Activated naive CD8-positive, alpha-beta T cell (primary cell): ENCODE results near the gene ZBTB25.
A peak's percentile ranks its signal among the peaks of the same experiment; 100 is the strongest.

Source experiments
- H3K27ac Mint-ChIP-seq: one replicate; pipeline ENCODE4 v1.8.0; 2021; ENCODE audit warnings: mixed read lengths
- H3K27me3 Mint-ChIP-seq: one replicate; pipeline ENCODE4 v1.8.0; 2021; ENCODE audit warnings: mixed read lengths
- H3K36me3 Mint-ChIP-seq: one replicate; pipeline ENCODE4 v1.8.0; 2021; ENCODE audit warnings: mixed read lengths
- H3K4me1 Mint-ChIP-seq: one replicate; pipeline ENCODE4 v1.8.0; 2021; ENCODE audit warnings: low read depth, mixed read lengths
- H3K4me3 Mint-ChIP-seq: one replicate; pipeline ENCODE4 v1.8.0; 2021; ENCODE audit warnings: mild to moderate bottlenecking, mixed read lengths
- H3K9me3 Mint-ChIP-seq: one replicate; pipeline ENCODE4 v1.8.0; 2021; ENCODE audit warnings: low read depth, mixed read lengths

The ZBTB25 gene, protein sequence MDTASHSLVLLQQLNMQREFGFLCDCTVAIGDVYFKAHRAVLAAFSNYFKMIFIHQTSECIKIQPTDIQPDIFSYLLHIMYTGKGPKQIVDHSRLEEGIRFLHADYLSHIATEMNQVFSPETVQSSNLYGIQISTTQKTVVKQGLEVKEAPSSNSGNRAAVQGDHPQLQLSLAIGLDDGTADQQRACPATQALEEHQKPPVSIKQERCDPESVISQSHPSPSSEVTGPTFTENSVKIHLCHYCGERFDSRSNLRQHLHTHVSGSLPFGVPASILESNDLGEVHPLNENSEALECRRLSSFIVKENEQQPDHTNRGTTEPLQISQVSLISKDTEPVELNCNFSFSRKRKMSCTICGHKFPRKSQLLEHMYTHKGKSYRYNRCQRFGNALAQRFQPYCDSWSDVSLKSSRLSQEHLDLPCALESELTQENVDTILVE

DNA sequence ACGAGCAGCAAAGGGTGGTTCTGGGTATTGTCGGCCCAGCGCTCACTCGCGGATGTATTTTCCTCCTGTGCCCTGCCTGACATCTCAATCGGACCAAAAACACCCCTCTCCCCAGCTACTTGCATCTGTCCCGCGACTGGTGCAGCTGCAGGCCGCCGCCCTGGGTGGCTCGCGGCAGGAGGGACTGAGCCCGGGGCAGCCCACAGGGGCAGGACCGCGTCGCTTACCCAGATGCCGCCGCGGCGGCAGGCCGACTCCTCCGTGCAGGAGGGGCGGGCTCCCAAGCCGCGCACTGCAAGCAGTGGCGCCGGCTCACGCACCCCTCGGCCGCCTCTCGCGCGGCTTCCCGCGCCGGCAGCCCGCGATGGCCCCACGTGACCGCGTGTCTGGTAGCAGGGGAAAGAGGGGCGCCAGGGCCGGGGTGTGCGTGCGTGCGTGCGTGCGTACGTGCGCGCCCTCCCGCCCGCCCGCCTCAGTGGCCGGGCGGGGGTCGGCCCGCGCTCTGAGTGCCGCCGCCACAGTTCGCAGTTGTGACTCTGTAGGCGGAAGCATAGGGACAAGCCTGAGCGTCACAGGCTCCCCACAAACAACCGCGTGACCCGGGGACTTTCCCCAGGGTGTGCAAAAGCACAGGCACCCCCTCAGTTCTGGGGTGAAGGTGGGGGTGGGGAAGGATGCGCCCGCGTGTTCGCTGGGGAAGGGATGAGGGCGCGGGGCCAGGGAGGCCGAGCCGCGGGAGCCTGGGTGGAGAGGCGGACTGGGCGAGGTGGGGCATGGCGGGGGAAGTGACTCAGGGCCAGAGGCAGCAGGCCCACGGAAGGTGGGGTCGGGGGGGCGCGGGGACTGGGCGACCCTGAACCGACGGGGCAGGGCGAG is at the start of gene ZBTB25:
TSS of gene ZBTB25 (minus strand) at position 405 of the 876 bp plus-strand sequence. CDS start 13,305 bp downstream, outside the sequence.
- peaks cover 9% of the 10 kb centered on the region for H3K36me3 Mint-ChIP-seq
- H3K27ac Mint-ChIP-seq, result peak within 1 kb of the TSS; percentile 99
- peak within 1 kb of the TSS; percentile 100 for H3K4me3 Mint-ChIP-seq
- H3K9me3 Mint-ChIP-seq, result no peaks in the 10 kb centered on the region
- peaks cover 75% of the 10 kb centered on the region for H3K4me1 Mint-ChIP-seq
- no peaks in the 10 kb centered on the region for H3K27me3 Mint-ChIP-seq

- Mint-ChIP-seq H3K27me3 (no peaks in the 10 kb centered on the region), H3K4me1 (peaks cover 16% of the 10 kb centered on the region), H3K9me3 (no peaks in the 10 kb centered on the region), H3K36me3 (no peaks in the 10 kb centered on the region), H3K4me3 (peak overlapping the region; percentile 75), H3K27ac (no peak overlapping the region)
These were observed 47.1 kb upstream of the ZBTB25 start for GRCh38 chr14:64550621-64551333.

GRCh38 chr14:64549791-64550620 is 46.4 kb upstream of the ZBTB25 start, which contains the start of gene PPP1R36:
Gene PPP1R36 (plus strand): TSS chr14:64549961. CDS start chr14:64549998, 37 bp downstream.
- no peak within 1 kb of the TSS for H3K27ac Mint-ChIP-seq
- H3K4me1 Mint-ChIP-seq, result peaks cover 16% of the 10 kb centered on the region
- H3K36me3 Mint-ChIP-seq, result no peaks in the 10 kb centered on the region
- no peaks in the 10 kb centered on the region for H3K9me3 Mint-ChIP-seq
- H3K27me3 Mint-ChIP-seq, result no peaks in the 10 kb centered on the region
- peak within 1 kb of the TSS; percentile 75 for H3K4me3 Mint-ChIP-seq

GRCh38 chr14:64549016-64549415 is 45.4 kb upstream of the ZBTB25 start:
- Mint-ChIP-seq H3K27me3 (no peaks in the 10 kb centered on the region), H3K9me3 (no peaks in the 10 kb centered on the region), H3K36me3 (no peaks in the 10 kb centered on the region), H3K4me3 (peak overlapping the region; percentile 67), H3K4me1 (peaks cover 16% of the 10 kb centered on the region), H3K27ac (no peak overlapping the region)

DNA sequence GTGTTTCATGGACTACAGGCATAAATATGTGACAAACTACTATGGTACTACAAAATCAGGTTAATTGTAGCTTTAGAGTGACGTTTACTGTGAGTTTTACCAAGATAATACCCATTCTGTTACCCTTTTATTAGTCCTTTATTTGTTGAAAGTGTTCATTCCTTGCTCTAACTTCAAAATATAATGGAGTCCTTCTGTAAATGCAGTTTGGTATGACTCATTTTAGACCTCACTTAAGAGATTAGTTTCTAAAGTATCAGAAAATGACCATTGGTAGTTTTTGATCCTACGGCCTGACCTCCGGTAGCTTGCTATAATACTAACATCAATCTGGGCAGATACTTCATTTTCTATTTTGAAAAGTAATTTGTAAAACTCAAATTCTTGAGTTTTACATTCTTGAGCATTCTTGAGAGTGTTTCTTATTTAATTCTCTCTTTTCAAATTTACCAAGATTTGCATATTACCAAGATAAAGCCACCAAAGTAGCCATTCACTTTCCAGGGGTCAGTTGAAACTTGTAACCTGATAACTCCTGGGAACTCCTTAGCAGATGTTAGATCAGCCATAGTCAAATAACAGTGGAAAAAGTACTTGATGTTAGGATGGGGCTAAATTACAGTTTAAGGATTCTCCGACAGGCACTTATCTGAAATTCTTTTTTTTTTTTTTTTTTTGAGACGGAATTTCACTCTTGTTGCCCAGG is 41.1 kb upstream of the ZBTB25 start:
- Mint-ChIP-seq H3K27me3 (no peaks in the 10 kb centered on the region), H3K4me3 (no peak overlapping the region), H3K9me3 (no peaks in the 10 kb centered on the region), H3K4me1 (peaks cover 35% of the 10 kb centered on the region), H3K36me3 (no peaks in the 10 kb centered on the region), H3K27ac (no peak overlapping the region)

GRCh38 chr14:64542836-64543201 is 39.2 kb upstream of the ZBTB25 start:
- no peak overlapping the region for H3K27ac Mint-ChIP-seq
- peak overlapping the region; percentile 97 for H3K4me3 Mint-ChIP-seq
- H3K4me1 Mint-ChIP-seq, result peaks cover 33% of the 10 kb centered on the region
- no peaks in the 10 kb centered on the region for H3K9me3 Mint-ChIP-seq
- no peaks in the 10 kb centered on the region for H3K36me3 Mint-ChIP-seq
- H3K27me3 Mint-ChIP-seq, result peaks cover 1% of the 10 kb centered on the region

GRCh38 chr14:64541972-64542835 is 38.6 kb upstream of the ZBTB25 start:
- Mint-ChIP-seq H3K4me3 (peak overlapping the region; percentile 97), H3K36me3 (no peaks in the 10 kb centered on the region), H3K9me3 (no peaks in the 10 kb centered on the region), H3K4me1 (peaks cover 33% of the 10 kb centered on the region), H3K27me3 (peaks cover 1% of the 10 kb centered on the region), H3K27ac (peak overlapping the region; percentile 3)

DNA sequence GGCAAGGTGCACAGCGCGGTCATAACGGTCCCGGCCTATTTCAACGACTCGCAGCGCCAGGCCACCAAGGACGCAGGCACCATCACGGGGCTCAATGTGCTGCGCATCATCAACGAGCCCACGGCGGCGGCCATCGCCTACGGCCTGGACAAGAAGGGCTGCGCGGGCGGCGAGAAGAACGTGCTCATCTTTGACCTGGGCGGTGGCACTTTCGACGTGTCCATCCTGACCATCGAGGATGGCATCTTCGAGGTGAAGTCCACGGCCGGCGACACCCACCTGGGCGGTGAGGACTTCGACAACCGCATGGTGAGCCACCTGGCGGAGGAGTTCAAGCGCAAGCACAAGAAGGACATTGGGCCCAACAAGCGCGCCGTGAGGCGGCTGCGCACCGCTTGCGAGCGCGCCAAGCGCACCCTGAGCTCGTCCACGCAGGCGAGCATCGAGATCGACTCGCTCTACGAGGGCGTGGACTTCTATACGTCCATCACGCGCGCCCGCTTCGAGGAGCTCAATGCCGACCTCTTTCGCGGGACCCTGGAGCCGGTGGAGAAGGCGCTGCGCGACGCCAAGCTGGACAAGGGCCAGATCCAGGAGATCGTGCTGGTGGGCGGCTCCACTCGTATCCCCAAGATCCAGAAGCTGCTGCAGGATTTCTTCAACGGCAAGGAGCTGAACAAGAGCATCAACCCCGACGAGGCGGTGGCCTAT is 37.8 kb upstream of the ZBTB25 start:
- peaks cover 33% of the 10 kb centered on the region for H3K4me1 Mint-ChIP-seq
- peak overlapping the region; percentile 3 for H3K27ac Mint-ChIP-seq
- H3K27me3 Mint-ChIP-seq, result peaks cover 1% of the 10 kb centered on the region
- no peaks in the 10 kb centered on the region for H3K36me3 Mint-ChIP-seq
- peak overlapping the region; percentile 97 for H3K4me3 Mint-ChIP-seq
- H3K9me3 Mint-ChIP-seq, result no peaks in the 10 kb centered on the region

DNA sequence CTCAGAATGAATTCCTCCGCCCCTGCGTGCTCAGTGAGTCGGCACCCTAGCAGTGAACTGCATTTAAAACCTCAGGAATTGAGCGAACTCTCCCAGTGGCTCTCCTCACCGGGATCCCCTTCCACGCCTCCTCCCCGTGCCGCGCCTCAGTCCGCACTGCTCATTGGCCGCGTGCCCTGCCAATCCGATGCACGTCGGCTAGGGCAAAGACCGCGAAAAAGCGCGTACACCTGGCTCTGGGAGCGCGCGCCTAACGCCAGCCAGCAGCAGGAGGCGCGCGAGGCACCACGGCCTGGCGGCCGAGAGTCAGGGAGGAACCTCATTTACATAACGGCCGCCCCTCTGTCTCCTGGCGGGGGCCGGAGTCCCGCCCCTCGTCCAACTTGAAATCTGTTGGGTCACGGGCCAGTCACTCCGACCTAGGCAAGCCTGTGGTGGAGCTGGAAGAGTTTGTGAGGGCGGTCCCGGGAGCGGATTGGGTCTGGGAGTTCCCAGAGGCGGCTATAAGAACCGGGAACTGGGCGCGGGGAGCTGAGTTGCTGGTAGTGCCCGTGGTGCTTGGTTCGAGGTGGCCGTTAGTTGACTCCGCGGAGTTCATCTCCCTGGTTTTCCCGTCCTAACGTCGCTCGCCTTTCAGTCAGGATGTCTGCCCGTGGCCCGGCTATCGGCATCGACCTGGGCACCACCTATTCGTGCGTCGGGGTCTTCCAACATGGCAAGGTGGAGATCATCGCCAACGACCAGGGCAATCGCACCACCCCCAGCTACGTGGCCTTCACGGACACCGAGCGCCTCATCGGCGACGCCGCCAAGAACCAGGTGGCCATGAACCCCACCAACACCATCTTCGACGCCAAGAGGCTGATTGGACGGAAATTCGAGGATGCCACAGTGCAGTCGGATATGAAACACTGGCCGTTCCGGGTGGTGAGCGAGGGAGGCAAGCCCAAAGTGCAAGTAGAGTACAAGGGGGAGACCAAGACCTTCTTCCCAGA is 36.9 kb upstream of the ZBTB25 start, which contains the start of gene HSPA2:
TSS of gene HSPA2 (plus strand) at position 534 of the 995 bp plus-strand sequence. CDS start at position 643, 109 bp downstream.
- Mint-ChIP-seq H3K4me3 (peak within 1 kb of the TSS; percentile 97), H3K36me3 (no peaks in the 10 kb centered on the region), H3K9me3 (no peaks in the 10 kb centered on the region), H3K4me1 (peaks cover 33% of the 10 kb centered on the region), H3K27me3 (peaks cover 1% of the 10 kb centered on the region), H3K27ac (peak within 1 kb of the TSS; percentile 89)

DNA sequence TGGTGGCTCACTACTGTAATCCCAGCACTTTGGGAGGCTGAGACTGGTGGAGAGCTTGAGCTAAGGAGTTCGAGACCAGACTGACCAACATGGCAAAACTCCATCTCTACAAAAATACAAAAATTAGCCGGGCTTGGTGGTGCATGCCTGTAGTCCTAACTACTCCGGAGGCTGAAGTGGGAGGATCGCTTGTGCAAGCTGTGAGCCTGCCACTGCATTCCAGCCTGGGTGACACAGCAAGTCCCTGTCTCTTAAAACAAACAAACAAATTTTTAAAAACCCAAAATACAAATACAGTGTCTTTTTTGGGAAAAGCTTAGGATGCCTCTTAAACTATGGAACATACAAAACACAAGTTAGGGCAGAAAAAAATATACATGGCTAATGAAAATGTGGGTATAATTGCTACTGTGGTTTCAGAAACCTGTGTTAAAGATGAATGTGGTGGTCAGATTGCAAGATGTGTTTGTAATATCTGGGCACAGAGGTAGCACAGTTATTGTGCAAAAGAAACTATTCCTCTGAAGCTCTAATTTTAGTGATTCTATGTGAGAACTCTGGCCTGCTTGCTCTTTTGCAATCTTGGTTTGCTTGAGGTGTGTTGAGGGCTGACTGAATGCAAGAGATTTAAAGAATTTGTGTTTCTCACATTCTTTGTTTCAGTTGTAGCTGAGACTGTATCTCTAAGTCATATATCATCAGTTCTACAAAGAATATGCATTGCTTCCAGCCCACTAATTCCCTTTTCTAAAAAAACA is 33.0 kb upstream of the ZBTB25 start:
- H3K4me1 Mint-ChIP-seq, result peaks cover 22% of the 10 kb centered on the region
- peaks cover 1% of the 10 kb centered on the region for H3K27me3 Mint-ChIP-seq
- H3K4me3 Mint-ChIP-seq, result no peak overlapping the region
- no peaks in the 10 kb centered on the region for H3K36me3 Mint-ChIP-seq
- no peak overlapping the region for H3K27ac Mint-ChIP-seq
- H3K9me3 Mint-ChIP-seq, result no peaks in the 10 kb centered on the region

DNA sequence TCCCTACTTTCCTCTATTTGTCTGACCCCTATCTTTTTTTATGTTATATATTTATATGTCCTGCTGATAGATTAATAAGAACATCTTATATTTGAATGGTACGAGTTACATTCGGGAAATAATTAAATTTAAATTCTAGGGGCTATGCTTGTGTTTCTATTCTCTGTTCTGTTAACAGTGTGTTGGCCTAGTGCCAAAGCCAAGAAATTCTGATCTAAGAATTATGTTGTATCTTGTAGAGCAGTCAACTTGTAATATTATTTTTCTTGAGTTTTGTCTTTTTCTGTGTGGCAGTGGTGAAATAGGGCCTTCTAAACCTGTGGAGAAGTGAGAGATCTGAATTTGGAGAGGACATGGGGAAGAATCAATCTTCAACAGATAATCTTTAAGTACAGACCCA is 27.9 kb upstream of the ZBTB25 start:
- H3K36me3 Mint-ChIP-seq, result peaks cover 2% of the 10 kb centered on the region
- no peak overlapping the region for H3K27ac Mint-ChIP-seq
- H3K4me3 Mint-ChIP-seq, result no peak overlapping the region
- peaks cover 9% of the 10 kb centered on the region for H3K4me1 Mint-ChIP-seq
- H3K27me3 Mint-ChIP-seq, result no peaks in the 10 kb centered on the region
- H3K9me3 Mint-ChIP-seq, result no peaks in the 10 kb centered on the region
